ENCODE data around the gene AGBL4.
A peak's percentile ranks its signal among the peaks of the same experiment; 100 is the strongest.

The AGBL4 gene

DNA sequence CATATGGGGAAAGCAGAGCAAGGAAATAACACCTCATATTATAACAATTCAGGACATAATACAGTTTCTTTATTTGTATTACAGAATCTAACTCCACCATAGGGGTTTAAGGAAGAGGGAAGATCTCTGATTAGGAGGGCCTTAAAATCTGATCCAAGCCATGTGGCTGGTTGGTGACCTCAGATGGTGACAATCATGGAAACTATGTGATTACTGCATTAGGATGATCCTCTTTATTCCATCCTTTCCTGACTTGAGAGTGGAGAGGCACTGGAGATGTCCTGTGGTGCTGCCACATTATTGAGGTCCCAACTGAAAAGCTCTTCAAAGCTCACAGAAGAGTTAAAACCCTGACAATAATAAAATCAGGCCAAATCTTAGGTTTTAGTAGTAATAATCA, 1078.9 kb downstream of the AGBL4 start:
- TF ChIP-seq ISL1 (CRISPR knock-in tag; IDR thresholded peaks at IDR 0.05) (no peak), ZNF565 (CRISPR knock-in tag; conservative IDR thresholded peaks at IDR 0.05; ENCODE audit: low read depth) (no peak), ZNF8 (CRISPR knock-in tag; IDR thresholded peaks at IDR 0.05) (no peak), RARB (CRISPR knock-in tag; IDR thresholded peaks at IDR 0.05) (no peak), ZFP30 (CRISPR knock-in tag; IDR thresholded peaks at IDR 0.05) (no peak), CSDC2 (CRISPR knock-in tag; IDR thresholded peaks at IDR 0.05) (no peak)
- TF ChIP-seq, protein P1, sequence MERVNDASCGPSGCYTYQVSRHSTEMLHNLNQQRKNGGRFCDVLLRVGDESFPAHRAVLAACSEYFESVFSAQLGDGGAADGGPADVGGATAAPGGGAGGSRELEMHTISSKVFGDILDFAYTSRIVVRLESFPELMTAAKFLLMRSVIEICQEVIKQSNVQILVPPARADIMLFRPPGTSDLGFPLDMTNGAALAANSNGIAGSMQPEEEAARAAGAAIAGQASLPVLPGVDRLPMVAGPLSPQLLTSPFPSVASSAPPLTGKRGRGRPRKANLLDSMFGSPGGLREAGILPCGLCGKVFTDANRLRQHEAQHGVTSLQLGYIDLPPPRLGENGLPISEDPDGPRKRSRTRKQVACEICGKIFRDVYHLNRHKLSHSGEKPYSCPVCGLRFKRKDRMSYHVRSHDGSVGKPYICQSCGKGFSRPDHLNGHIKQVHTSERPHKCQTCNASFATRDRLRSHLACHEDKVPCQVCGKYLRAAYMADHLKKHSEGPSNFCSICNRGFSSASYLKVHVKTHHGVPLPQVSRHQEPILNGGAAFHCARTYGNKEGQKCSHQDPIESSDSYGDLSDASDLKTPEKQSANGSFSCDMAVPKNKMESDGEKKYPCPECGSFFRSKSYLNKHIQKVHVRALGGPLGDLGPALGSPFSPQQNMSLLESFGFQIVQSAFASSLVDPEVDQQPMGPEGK (CRISPR knock-in tag; IDR thresholded peaks at IDR 0.05; ENCODE audit: borderline replicate concordance): no peak
- TF ChIP-seq, protein P2, sequence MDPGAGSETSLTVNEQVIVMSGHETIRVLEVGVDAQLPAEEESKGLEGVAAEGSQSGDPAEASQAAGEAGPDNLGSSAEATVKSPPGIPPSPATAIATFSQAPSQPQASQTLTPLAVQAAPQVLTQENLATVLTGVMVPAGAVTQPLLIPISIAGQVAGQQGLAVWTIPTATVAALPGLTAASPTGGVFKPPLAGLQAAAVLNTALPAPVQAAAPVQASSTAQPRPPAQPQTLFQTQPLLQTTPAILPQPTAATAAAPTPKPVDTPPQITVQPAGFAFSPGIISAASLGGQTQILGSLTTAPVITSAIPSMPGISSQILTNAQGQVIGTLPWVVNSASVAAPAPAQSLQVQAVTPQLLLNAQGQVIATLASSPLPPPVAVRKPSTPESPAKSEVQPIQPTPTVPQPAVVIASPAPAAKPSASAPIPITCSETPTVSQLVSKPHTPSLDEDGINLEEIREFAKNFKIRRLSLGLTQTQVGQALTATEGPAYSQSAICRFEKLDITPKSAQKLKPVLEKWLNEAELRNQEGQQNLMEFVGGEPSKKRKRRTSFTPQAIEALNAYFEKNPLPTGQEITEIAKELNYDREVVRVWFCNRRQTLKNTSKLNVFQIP (CRISPR knock-in tag; IDR thresholded peaks at IDR 0.05; ENCODE audit: borderline replicate concordance, low read depth): no peak
- no peak for ATAC-seq

DNA sequence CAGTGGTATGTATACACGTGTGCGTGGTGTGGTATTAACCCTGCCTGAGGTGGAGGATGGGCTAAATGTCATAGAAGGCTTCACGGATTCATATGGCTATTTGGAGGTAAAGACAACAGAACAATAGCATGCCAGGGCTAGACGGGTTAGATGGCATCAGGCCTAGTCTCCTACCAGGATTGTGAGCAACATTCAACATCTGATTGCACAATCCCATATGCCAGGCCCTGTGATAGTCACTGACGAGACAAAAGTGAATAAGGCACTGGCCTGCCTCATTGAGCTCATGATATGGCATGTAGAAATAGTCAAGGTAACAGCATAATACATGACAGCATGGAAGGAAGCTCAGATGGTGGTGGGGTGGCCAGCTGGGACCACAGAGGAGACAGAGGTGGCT, 1079.9 kb downstream of the AGBL4 start:
- no peak for ATAC-seq
- TF ChIP-seq OSR1 (CRISPR knock-in tag; IDR thresholded peaks at IDR 0.05): no peak
- no peak for TF ChIP-seq ISL1 (CRISPR knock-in tag; IDR thresholded peaks at IDR 0.05)
- TF ChIP-seq PPARA (CRISPR knock-in tag; IDR thresholded peaks at IDR 0.05; ENCODE audit: borderline replicate concordance): no peak
- TF ChIP-seq ZC3H10 (CRISPR knock-in tag; IDR thresholded peaks at IDR 0.05): no peak
- no peak for TF ChIP-seq ZFP3 (CRISPR knock-in tag; IDR thresholded peaks at IDR 0.05)

DNA sequence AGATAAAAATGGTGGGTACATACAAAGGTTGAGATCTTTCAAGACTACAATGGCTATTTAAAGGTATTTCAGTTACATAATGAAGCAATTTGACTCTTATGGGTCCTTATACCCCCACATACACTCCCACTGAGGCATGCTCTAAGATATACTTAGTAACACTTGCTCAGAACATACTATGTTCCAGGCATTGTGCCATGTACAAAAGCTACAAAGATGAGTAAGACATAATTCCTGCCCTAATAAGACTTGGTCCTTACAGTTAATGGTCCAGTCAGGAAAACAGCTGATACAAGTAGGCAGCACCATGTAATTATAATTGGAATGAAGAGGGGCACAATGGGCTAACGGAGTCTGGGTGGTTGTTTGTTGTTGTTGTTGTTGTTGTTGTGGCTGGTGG, 1080.4 kb downstream of the AGBL4 start:
- ATAC-seq: peak; percentile 18; the same call in 1 of the 3 replicates
- TF ChIP-seq ZC3H10 (CRISPR knock-in tag; IDR thresholded peaks at IDR 0.05) (no peak), ZFP30 (CRISPR knock-in tag; IDR thresholded peaks at IDR 0.05) (no peak)

DNA sequence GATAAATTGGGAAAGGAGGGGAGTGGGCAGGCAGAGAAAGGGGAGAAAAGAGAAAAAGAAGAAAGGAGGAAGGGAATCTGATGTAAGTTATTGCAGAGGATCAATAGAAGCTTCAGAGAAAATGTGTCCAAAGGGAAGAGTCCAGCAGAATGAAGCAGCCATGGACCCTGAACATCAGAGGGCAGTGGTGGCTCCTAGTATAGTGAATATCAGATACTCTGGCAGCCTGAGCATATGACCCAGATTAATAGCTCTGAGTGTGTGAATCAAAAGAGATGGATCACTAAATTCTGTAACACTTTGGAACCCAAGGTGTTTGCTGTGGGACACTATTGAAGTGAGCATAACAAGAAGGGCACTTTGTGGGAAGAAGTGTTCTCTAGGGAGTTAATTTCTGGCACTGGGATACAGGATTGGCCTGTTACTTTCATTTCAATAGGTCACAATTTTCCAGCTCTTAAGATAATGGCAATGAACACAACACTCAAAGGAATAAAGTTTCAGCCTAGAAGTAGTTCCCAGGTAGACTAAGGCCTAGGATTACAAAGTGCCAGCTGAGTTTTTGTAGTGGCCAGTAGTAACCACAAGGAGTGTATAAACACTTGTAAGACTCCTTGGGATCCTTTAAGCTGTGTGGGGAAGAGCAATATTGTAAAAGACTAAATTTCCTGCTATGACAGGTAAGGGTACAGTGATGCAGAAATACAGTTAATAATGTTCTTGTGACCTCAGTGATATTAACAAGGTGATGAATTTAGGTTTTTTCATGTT, 1082.6 kb downstream of the AGBL4 start:
- no peak for TF ChIP-seq ESRRG (CRISPR knock-in tag; IDR thresholded peaks at IDR 0.05)
- ATAC-seq: peak; percentile 80

DNA sequence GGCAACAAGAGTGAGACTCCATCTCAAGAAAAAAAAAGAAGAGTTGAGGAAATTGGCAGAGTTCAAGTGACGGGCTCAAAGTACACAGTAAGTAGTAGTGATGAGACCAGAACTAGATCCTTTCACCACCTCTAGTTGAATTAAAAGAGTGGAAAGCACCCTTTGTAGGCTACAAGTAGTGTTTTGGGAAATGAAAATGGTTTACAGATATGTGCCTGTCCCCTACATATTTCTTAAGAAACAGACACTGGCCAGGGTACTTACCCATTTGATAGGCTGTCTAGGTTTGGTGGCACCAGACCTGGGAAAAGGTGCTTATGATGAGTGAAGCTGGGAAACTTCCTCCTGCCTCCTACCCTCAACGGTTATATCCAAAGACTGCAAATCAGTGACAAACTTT, 1083.4 kb downstream of the AGBL4 start:
- ATAC-seq: no peak
- TF ChIP-seq ZC3H10 (CRISPR knock-in tag; IDR thresholded peaks at IDR 0.05) (no peak), PPARA (CRISPR knock-in tag; IDR thresholded peaks at IDR 0.05; ENCODE audit: borderline replicate concordance) (no peak), SNAI2 (CRISPR knock-in tag; IDR thresholded peaks at IDR 0.05) (no peak), ARNTL (CRISPR knock-in tag; IDR thresholded peaks at IDR 0.05; ENCODE audit: borderline replicate concordance, low read depth) (no peak), ZFP30 (CRISPR knock-in tag; IDR thresholded peaks at IDR 0.05) (no peak), GLIS3 (CRISPR knock-in tag; IDR thresholded peaks at IDR 0.05) (no peak), TOX (CRISPR knock-in tag; IDR thresholded peaks at IDR 0.05; ENCODE audit: borderline replicate concordance) (no peak), ZNF565 (CRISPR knock-in tag; conservative IDR thresholded peaks at IDR 0.05; ENCODE audit: low read depth) (no peak), CSDC2 (CRISPR knock-in tag; IDR thresholded peaks at IDR 0.05) (no peak), ZNF70 (CRISPR knock-in tag; IDR thresholded peaks at IDR 0.05) (no peak), RARB (CRISPR knock-in tag; IDR thresholded peaks at IDR 0.05) (no peak), TCF4 (CRISPR knock-in tag; IDR thresholded peaks at IDR 0.05; ENCODE audit: borderline replicate concordance) (no peak)
- TF ChIP-seq, protein P3, sequence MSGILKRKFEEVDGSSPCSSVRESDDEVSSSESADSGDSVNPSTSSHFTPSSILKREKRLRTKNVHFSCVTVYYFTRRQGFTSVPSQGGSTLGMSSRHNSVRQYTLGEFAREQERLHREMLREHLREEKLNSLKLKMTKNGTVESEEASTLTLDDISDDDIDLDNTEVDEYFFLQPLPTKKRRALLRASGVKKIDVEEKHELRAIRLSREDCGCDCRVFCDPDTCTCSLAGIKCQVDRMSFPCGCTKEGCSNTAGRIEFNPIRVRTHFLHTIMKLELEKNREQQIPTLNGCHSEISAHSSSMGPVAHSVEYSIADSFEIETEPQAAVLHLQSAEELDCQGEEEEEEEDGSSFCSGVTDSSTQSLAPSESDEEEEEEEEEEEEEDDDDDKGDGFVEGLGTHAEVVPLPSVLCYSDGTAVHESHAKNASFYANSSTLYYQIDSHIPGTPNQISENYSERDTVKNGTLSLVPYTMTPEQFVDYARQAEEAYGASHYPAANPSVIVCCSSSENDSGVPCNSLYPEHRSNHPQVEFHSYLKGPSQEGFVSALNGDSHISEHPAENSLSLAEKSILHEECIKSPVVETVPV (CRISPR knock-in tag; IDR thresholded peaks at IDR 0.05): no peak
- TF ChIP-seq, protein P4, sequence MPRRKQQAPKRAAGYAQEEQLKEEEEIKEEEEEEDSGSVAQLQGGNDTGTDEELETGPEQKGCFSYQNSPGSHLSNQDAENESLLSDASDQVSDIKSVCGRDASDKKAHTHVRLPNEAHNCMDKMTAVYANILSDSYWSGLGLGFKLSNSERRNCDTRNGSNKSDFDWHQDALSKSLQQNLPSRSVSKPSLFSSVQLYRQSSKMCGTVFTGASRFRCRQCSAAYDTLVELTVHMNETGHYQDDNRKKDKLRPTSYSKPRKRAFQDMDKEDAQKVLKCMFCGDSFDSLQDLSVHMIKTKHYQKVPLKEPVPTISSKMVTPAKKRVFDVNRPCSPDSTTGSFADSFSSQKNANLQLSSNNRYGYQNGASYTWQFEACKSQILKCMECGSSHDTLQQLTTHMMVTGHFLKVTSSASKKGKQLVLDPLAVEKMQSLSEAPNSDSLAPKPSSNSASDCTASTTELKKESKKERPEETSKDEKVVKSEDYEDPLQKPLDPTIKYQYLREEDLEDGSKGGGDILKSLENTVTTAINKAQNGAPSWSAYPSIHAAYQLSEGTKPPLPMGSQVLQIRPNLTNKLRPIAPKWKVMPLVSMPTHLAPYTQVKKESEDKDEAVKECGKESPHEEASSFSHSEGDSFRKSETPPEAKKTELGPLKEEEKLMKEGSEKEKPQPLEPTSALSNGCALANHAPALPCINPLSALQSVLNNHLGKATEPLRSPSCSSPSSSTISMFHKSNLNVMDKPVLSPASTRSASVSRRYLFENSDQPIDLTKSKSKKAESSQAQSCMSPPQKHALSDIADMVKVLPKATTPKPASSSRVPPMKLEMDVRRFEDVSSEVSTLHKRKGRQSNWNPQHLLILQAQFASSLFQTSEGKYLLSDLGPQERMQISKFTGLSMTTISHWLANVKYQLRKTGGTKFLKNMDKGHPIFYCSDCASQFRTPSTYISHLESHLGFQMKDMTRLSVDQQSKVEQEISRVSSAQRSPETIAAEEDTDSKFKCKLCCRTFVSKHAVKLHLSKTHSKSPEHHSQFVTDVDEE (CRISPR knock-in tag; IDR thresholded peaks at IDR 0.05): no peak
- TF ChIP-seq, protein P5, sequence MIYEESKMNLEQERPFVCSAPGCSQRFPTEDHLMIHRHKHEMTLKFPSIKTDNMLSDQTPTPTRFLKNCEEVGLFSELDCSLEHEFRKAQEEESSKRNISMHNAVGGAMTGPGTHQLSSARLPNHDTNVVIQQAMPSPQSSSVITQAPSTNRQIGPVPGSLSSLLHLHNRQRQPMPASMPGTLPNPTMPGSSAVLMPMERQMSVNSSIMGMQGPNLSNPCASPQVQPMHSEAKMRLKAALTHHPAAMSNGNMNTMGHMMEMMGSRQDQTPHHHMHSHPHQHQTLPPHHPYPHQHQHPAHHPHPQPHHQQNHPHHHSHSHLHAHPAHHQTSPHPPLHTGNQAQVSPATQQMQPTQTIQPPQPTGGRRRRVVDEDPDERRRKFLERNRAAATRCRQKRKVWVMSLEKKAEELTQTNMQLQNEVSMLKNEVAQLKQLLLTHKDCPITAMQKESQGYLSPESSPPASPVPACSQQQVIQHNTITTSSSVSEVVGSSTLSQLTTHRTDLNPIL (CRISPR knock-in tag; IDR thresholded peaks at IDR 0.05; ENCODE audit: low read depth): no peak
